Ectodermal cell (in vitro differentiated cells): Measurements from ENCODE around the gene FAM9A.
"Not testable (repeated sequence)": the region's sequence is repeated elsewhere in the genome, so short reads cannot be mapped to it uniquely, and the experiment has no call there.

Experiments used
- H3K27ac ChIP-seq: 2 replicates; pipeline ENCODE4 v1.7.0; 2013; ENCODE audit warnings: mild to moderate bottlenecking, low read depth, low read length; ENCODE audit not compliant: insufficient read depth, poor library complexity, severe bottlenecking
- H3K27me3 ChIP-seq: 2 replicates; pipeline ENCODE4 v1.7.0; 2013; ENCODE audit warnings: mild to moderate bottlenecking, low read length; ENCODE audit not compliant: insufficient read depth, control insufficient read depth, poor library complexity, severe bottlenecking
- H3K36me3 ChIP-seq: one replicate; pipeline ENCODE4 v1.7.0; 2013; ENCODE audit warnings: low read length; ENCODE audit not compliant: control insufficient read depth, insufficient read depth
- H3K4me1 ChIP-seq: one replicate; pipeline ENCODE4 v1.7.0; 2013; ENCODE audit warnings: low read length; ENCODE audit not compliant: control insufficient read depth, insufficient read depth
- H3K4me3 ChIP-seq: 2 replicates; pipeline ENCODE4 v1.7.0; 2013; ENCODE audit warnings: low read depth, low read length, control low read depth; ENCODE audit not compliant: insufficient read depth
- H3K9me3 ChIP-seq: 2 replicates; pipeline ENCODE4 v1.7.0; 2013; ENCODE audit warnings: mild to moderate bottlenecking, low read length, moderate library complexity; ENCODE audit not compliant: control insufficient read depth
- WGBS, 2 experiments: methylation state at CpG; one replicate each; pipeline ENCODE4 v1.1.7; 2013; ENCODE audit warnings: missing lambda C conversion rate in 2 of 2; 5-methylcytosine and 5-hydroxymethylcytosine counted together

Gene FAM9A

DNA sequence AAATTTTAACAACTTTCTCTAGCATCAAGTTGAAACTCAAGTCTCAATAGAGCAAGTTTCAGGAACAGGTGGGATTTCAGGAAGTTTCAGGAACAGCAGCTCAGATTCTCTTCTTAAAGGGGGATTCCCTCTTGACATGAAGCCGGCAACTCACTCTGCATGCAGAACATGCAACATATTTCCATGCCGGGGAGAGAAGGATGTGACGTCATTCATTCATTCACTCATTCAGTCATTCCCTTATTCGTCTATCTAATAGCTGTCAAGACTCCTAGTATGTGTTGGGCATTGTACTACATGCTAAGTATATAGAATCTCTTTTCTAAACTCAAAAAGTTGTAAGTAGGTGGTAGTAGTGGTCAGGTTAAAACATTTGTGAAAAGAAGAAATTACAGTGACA is 4.8 kb upstream of the FAM9A start:
- Histone ChIP-seq H3K9me3 (no peaks in the 10 kb centered on the region), H3K4me1 (no peaks in the 10 kb centered on the region), H3K27me3 (no peaks in the 10 kb centered on the region), H3K27ac (no peak overlapping the region), H3K36me3 (no peaks in the 10 kb centered on the region), H3K4me3 (no peak overlapping the region)
- WGBS, 2 experiments = 80 to 91% methylated on average over 1 to 2 of the region's 4 CpGs

DNA sequence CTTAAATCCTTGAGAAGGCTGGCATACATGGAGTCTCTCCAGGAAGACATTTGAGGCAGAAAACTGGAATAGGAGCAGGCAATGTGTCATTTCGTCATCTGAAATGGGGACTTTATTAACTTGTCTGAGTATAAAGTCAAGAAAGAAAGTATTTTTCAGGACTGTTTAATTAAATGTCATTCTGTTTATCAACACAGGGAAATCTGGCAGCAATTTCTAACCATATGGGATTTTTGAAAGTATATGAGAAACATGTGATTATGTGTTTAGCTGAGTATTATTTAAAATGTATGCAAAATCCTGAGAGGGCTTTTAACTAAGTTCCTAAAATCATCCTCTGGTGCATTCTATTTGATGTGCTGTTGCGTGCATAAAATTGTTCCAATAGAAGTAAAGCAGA is 3.9 kb upstream of the FAM9A start:
- Histone ChIP-seq H3K36me3 (no peaks in the 10 kb centered on the region), H3K4me3 (no peak overlapping the region), H3K27me3 (no peaks in the 10 kb centered on the region), H3K4me1 (no peaks in the 10 kb centered on the region), H3K9me3 (no peaks in the 10 kb centered on the region), H3K27ac (no peak overlapping the region)
- 78 to 92% methylated on average over 1 to 2 of the region's 2 CpGs for WGBS, 2 experiments

DNA sequence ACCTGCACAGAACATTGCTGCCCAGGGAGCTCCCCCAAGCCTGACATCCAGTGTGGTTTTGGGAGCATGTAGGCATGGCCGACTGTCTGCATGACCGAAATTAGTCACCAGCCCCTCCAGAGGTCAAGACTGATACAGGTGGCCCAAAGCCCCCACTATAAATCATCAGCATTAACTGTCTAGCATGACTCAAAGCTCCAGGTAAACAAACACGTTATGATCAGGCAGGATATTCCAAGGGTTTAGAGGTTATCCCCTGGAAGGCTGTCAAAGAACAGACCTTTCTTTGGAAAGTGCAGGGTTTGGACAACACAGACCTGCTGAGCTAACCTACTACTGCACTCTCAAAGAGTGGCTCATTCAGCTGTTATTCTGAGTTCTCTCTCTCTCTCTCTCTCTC is 2.1 kb upstream of the FAM9A start:
- H3K27ac ChIP-seq = no peak overlapping the region
- no peaks in the 10 kb centered on the region for H3K27me3 ChIP-seq
- no peak overlapping the region for H3K4me3 ChIP-seq
- no peaks in the 10 kb centered on the region for H3K9me3 ChIP-seq
- H3K36me3 ChIP-seq = no peaks in the 10 kb centered on the region
- WGBS, 2 experiments = 79 to 85% methylated on average over 3 of the region's 3 CpGs
- no peaks in the 10 kb centered on the region for H3K4me1 ChIP-seq

DNA sequence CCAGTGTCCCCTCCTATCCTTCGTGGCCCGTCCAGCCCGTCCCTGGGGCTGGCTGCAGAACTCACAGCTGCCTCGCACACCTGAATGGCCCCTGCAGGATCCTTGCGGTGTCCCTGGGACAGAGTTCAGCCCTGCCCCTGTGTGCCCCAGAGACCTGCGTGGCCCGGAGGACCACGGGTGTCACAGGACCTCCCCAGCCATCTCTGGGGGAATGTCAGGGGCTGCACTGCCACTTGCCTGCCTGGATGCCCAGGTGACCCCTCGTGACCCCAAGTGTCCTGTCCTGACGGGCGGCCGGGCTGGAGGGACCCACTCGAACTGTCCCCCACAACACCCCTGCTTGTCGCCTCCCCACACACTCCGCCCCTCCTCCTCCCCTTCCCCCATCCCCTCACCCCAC is 832 bp downstream of the FAM9A start:
- H3K9me3 ChIP-seq, H3K4me3 ChIP-seq, H3K36me3 ChIP-seq, H3K27ac ChIP-seq, H3K4me1 ChIP-seq, H3K27me3 ChIP-seq: not testable (repeated sequence)
- WGBS, 2 experiments = 94% methylated on average over 9 to 13 of the region's 15 CpGs

DNA sequence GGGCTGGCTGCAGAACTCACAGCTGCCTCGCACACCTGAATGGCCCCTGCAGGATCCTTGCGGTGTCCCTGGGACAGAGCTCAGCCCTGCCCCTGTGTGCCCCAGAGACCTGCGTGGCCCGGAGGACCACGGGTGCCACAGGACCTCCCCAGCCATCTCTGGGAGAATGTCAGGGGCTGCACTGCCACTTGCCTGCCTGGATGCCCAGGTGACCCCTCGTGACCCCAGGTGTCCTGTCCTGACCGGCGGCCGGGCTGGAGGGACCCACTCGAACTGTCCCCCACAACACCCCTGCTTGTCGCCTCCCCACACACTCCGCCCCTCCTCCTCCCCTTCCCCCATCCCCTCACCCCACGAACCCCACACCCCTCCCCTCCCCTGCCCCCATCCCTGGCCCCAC is 1.9 kb downstream of the FAM9A start:
- 94 to 95% methylated on average over 6 to 9 of the region's 13 CpGs for WGBS, 2 experiments
- H3K36me3 ChIP-seq, H3K27ac ChIP-seq, H3K9me3 ChIP-seq, H3K4me1 ChIP-seq, H3K27me3 ChIP-seq, H3K4me3 ChIP-seq: not testable (repeated sequence)

DNA sequence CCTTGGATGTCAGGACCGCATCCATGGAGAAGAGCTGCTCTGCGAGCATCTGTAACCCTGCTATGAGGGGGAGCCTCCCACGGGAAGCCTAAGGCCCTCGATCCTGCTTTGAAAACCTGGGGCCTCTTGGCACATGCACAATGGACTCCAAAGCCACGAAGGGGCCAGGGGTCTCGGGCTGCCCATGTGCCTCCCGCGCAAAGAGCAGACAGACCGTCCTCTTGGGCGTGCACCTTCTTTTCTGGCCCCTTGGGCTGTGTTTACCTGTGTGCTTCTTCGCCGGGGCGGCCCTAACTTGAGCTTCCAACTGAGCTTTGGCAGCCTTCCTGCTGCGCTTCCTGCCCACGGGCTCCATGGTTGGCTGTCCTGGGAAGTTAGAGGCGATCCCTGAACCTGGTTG is 2.5 kb downstream of the FAM9A start:
- H3K4me3 ChIP-seq, H3K4me1 ChIP-seq, H3K9me3 ChIP-seq, H3K27me3 ChIP-seq, H3K27ac ChIP-seq, H3K36me3 ChIP-seq: not testable (repeated sequence)
- WGBS, 2 experiments = 95% methylated on average over 13 of the region's 16 CpGs

DNA sequence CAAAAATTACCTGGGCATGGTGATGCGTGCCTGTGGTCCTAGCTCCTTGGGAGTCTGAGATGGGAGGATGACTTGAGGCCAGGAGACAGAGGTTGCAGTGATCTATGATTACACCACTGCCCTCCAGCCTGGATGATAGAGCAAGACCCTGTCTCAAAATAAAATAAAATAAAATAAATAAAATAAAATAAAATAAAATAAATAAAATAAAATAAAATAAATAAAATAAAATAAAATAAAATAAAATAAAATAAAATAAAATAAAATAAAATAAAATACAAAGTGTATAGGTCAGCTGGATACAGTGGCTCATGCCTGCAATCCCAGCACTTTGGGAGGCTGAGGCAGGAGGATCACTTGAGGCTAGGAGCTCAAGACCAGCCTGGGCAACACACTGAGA is 14.1 kb downstream of the FAM9A start:
- not testable (repeated sequence) for H3K27me3 ChIP-seq, H3K4me3 ChIP-seq, H3K4me1 ChIP-seq, H3K9me3 ChIP-seq, H3K27ac ChIP-seq, H3K36me3 ChIP-seq
- WGBS, 2 experiments = 100% methylated on average over 1 of the region's 1 CpG

DNA sequence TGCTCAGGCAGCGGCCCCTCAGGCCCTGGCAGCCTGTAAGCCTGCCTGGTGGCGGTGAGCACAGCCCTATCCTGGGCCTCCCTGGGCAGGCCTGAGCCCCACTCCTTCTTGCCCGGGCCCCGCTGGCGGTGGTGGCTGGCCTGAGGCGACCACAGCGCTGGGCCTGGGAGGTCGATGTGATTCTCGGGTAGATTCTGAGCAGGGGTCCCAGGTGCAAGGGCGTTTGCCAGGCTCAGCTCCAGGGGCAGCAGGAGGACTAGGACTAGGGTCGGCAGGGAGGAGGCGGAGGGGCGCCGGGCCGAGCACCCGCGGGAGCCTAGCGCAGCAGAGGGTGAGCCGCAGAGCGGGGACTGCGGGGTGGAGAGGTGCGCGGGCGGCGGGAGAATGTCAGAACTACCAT is 17.0 kb downstream of the FAM9A start:
- Histone ChIP-seq H3K27me3 (no peaks in the 10 kb centered on the region), H3K4me1 (no peaks in the 10 kb centered on the region), H3K27ac (no peak overlapping the region), H3K36me3 (no peaks in the 10 kb centered on the region), H3K9me3 (no peaks in the 10 kb centered on the region), H3K4me3 (no peak overlapping the region)
- 96 to 98% methylated on average over 24 to 25 of the region's 25 CpGs for WGBS, 2 experiments

DNA sequence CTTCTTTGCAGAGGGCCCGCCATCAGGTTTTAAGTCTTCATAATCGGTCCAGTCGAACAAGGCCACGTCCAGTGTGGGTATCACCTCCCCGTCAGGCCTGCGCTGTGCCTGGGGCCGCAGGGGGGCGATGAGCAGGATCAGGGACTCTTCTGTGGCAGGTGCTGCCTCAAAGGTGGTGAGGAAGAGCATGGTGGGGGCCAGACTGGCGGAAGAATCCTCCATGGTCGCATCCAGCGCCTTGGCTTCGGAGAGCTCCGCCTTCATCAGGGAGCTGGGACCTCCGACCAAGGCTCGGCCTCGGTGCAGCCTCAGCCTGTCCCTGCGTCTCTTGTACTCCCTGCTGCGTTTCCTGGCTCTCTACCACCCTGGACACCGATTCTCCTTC is 17.5 kb downstream of the FAM9A start:
- WGBS, 2 experiments = 95 to 98% methylated on average over 19 of the region's 19 CpGs
- Histone ChIP-seq H3K36me3 (no peaks in the 10 kb centered on the region), H3K4me1 (no peaks in the 10 kb centered on the region), H3K27me3 (no peaks in the 10 kb centered on the region), H3K9me3 (no peaks in the 10 kb centered on the region), H3K27ac (no peak overlapping the region), H3K4me3 (no peak overlapping the region)

DNA sequence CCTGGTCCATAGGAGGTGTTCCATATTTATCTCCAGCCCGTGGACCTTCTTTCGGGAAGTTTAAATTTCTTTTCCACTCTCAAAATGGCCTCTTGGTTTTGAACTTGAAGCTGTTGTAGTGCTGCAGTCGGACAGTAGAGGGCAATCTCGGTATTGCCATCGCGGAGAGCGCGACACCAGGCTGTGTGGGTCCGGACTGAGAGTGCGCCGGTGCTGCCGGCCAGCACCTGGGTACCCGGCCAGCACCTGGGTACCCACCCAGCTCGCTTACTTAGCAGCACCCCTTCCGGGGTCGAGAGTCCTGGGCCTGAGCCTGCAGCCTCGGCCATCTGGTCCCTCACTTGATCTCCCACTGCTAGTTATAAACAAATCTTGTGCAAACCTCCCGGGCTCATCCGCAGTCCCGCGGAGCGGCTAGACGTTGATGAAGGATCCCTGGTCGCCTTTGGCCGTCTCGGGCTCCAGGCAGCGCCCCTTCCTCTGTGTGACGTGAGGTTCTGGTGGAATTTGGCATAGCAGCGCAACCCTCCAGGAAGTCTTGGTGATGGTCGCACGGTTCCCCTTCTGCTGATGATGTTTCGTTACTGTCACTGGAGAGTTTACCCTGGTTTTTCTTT is 18.0 kb downstream of the FAM9A start:
- no peak overlapping the region for H3K27ac ChIP-seq
- no peaks in the 10 kb centered on the region for H3K4me1 ChIP-seq
- H3K27me3 ChIP-seq = no peaks in the 10 kb centered on the region
- H3K36me3 ChIP-seq = no peaks in the 10 kb centered on the region
- H3K9me3 ChIP-seq = no peaks in the 10 kb centered on the region
- 87 to 88% methylated on average over 32 of the region's 32 CpGs for WGBS, 2 experiments
- no peak overlapping the region for H3K4me3 ChIP-seq

DNA sequence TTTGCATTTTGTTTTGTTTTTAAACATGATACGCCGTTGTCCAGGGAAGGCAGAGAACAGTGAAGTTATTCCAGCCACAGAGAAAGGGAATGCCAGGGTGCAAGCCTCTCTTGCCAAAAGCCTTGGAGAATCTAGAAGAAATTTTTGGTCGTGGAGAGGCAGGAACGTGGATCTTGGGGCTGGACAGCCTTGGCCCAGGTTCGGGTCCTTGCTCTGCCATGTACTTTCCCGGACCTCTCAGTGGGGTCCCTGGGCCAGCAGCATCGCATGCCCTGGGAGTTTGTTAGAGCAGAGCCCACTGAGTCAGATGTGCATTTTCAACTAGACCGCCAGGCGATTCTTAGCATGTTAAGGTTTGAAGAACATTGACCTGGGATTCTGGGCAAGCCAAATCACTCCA is 18.6 kb downstream of the FAM9A start:
- Histone ChIP-seq H3K9me3 (no peaks in the 10 kb centered on the region), H3K27ac (no peak overlapping the region)

More for the DNA sequence above, 18.6 kb downstream of the FAM9A start:
- Histone ChIP-seq H3K36me3 (no peaks in the 10 kb centered on the region), H3K27me3 (no peaks in the 10 kb centered on the region), H3K4me3 (no peak overlapping the region), H3K4me1 (no peaks in the 10 kb centered on the region)
- WGBS, 2 experiments = 95% methylated on average over 9 of the region's 9 CpGs
